ENCODE measurements around the gene TFEC. TPM values are rescaled to one million over a fixed set of nuclear protein-coding genes. Genes with fewer than 3 reads are reported as not detected.

TFEC gene
- total RNA-seq, 1 donor from 2014 or later = not detected

DNA sequence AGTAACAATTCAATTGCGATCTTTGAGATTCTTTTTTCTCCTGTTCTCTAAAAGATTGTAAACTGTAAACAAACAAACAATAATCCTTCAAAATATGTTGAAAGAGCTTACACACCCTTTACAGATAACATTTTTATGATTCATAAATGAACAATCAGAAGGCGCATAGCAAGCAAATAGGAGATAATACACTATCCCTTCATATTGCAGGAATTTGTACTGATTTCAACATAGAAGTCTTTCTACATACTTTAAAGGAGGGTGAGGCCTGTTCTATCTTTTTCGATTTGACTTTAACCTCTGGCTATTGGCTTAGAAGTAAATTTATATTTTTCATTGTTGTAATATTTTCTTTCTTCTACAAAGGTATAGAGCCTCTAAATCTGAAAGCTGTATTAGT, 57.2 kb downstream of the TFEC start:
- no peak overlapping the region for H3K4me3 ChIP-seq (ENCODE audit: low read depth, low read length)
- TF ChIP-seq CTCF (conservative IDR thresholded peaks at IDR 0.05; ENCODE audit: low read depth, low read length) = no peak
- DNase-seq (ENCODE audit: low read depth) = no peak

- DNase-seq (ENCODE audit: low read depth) = no peak
- no peak overlapping the region for H3K4me3 ChIP-seq (ENCODE audit: low read depth, low read length)
- TF ChIP-seq CTCF (conservative IDR thresholded peaks at IDR 0.05; ENCODE audit: low read depth, low read length) = no peak
These were observed 59.1 kb downstream of the TFEC start for GRCh38 chr7:115971506-115971905.

DNA sequence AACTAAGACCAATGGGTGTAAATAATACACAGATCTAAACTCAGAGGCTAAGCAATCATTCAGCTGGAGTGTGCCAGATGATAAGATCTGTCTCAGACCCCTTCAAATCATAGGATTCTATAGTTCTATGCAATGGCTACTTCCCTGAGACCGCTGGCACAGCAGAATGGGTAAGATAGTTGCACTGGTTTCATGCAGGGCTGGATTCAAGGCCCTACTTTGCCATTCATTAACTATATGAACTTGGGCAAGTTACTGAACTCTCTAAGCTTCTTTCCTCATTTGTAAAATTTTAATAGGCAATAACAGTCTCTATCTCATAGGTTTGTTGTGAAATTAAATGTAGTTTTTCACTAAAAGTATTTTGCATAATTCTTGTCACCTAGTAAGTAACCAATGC, 62.0 kb downstream of the TFEC start:
- no peak for DNase-seq (ENCODE audit: low read depth)
- no peak for TF ChIP-seq CTCF (conservative IDR thresholded peaks at IDR 0.05; ENCODE audit: low read depth, low read length)
- peak overlapping the region; percentile 49 for H3K4me3 ChIP-seq (ENCODE audit: low read depth, low read length)

- H3K4me3 ChIP-seq (ENCODE audit: low read depth, low read length) = peak overlapping the region; percentile 49
- DNase-seq (ENCODE audit: low read depth) = no peak
- no peak for TF ChIP-seq CTCF (conservative IDR thresholded peaks at IDR 0.05; ENCODE audit: low read depth, low read length)
These were observed 62.4 kb downstream of the TFEC start for GRCh38 chr7:115968171-115968570.

GRCh38 chr7:115965796-115966475, 64.6 kb downstream of the TFEC start:
- DNase-seq (ENCODE audit: low read depth) = no peak
- H3K4me3 ChIP-seq (ENCODE audit: low read depth, low read length) = peak overlapping the region; percentile 22
- peak; percentile 5 for TF ChIP-seq CTCF (conservative IDR thresholded peaks at IDR 0.05; ENCODE audit: low read depth, low read length)

GRCh38 chr7:115965236-115965635, 65.3 kb downstream of the TFEC start:
- no peak for TF ChIP-seq CTCF (conservative IDR thresholded peaks at IDR 0.05; ENCODE audit: low read depth, low read length)
- H3K4me3 ChIP-seq (ENCODE audit: low read depth, low read length) = no peak overlapping the region
- DNase-seq (ENCODE audit: low read depth) = no peak

- no peak for TF ChIP-seq CTCF (conservative IDR thresholded peaks at IDR 0.05; ENCODE audit: low read depth, low read length)
- DNase-seq (ENCODE audit: low read depth) = no peak
- H3K4me3 ChIP-seq (ENCODE audit: low read depth, low read length) = no peak overlapping the region
These were observed 65.8 kb downstream of the TFEC start for GRCh38 chr7:115964799-115965198.

All from epithelial cell of proximal tubule (primary cell).